HepG2 (cell line): ENCODE results near the gene FBXO24. TPM values are rescaled to one million over a fixed set of nuclear protein-coding genes. Genes with fewer than 3 reads are reported as not detected.

ENCODE experiments used
- ATAC-seq: fragments of 200-7000 bp; cut with Tn5 transposase; 3 replicates; pipeline ENCODE4 v1.9.1; 2020; ENCODE audit warnings: mild to moderate bottlenecking, moderate library complexity
- BruUV-seq: library from RNA; stranded (reverse); fragments of 400-500 nt; replicated peaks from 2 replicates; lab custom pipeline; 2021; lab: Mats Ljungman, UMichigan
- CTCF ChIA-PET: fragments of 300-600 bp; formaldehyde crosslinking; extraction: SDS; loops from one replicate; lab custom pipeline; 2021; ENCODE audit warnings: low total read pairs, inconsistent platforms, low intra/inter-chr PET ratio; lab: Yijun Ruan, JAX
- POLR2A ChIA-PET: fragments of 350-600 bp; sonication (Branson Sonifier 250); formaldehyde crosslinking; loops from one replicate; lab custom pipeline; 2020; ENCODE audit warnings: antibody characterized with exemption, inconsistent platforms; lab: Yijun Ruan, JAX
- DNase-seq: peaks from one replicate; pipeline ENCODE4 v3.0.0-alpha.2; 2015; ENCODE audit warnings: low spot score
- FAIRE-seq: peaks from 3 replicates; lab custom pipeline; 2011; peaks lifted over from hg19 to GRCh38; lab: Jason Lieb, UNC
- H2AFZ ChIP-seq: one replicate; pipeline ENCODE4 v1.6.1; 2011; ENCODE audit warnings: low read length, inconsistent platforms
- H3K27ac ChIP-seq: fragments of 300-600 bp; 3 replicates; pipeline ENCODE4 v1.8.0; 2011; ENCODE audit warnings: mixed run types, mild to moderate bottlenecking, mixed read lengths, low read length, inconsistent platforms; ENCODE audit not compliant: insufficient read depth; ENCODE audit errors: extremely low read length
- H3K27me3 ChIP-seq, 2 experiments: fragments of 200-600 bp in 1 of 2; 2 replicates in 1 of 2; 3 replicates in 1 of 2; pipeline versions ENCODE4 v1.6.0 to v1.8.0; 2011; ENCODE audit warnings: low read length in 2 of 2, mild to moderate bottlenecking in 2 of 2, moderate library complexity in 2 of 2, inconsistent platforms in 1 of 2; ENCODE audit not compliant: insufficient read depth in 2 of 2, control insufficient read depth in 1 of 2
- H3K36me3 ChIP-seq, 2 experiments: fragments of 200-600 bp in 1 of 2; replicated peaks in 1 of 2; 2 replicates in 1 of 2; 3 replicates in 1 of 2; pipeline versions ENCODE4 v1.5.1 to v1.8.0; 2011; ENCODE audit warnings: low read length in 2 of 2, inconsistent platforms in 1 of 2; ENCODE audit not compliant: insufficient read depth in 2 of 2, control insufficient read depth in 1 of 2
- H3K4me1 ChIP-seq: 2 replicates; pipeline ENCODE4 v1.5.1; 2012; ENCODE audit warnings: low read length, inconsistent platforms; ENCODE audit not compliant: insufficient read depth
- H3K4me2 ChIP-seq: 2 replicates; pipeline ENCODE4 v1.6.0; 2011; ENCODE audit warnings: low read depth, low read length, inconsistent platforms
- H3K4me3 ChIP-seq, 3 experiments: fragments of 200-600 bp in 1 of 3; sonication (generic), shearing (Covaris generic) in 1 of 3; replicated peaks in 1 of 3; 2 replicates each; pipeline ENCODE4 v1.5.1; 2011 to 2016; ENCODE audit warnings: low read length in 3 of 3, inconsistent platforms in 2 of 3, low read depth in 2 of 3, mild to moderate bottlenecking in 2 of 3, control low read depth in 1 of 3, mixed read lengths in 1 of 3; ENCODE audit not compliant: insufficient read depth in 1 of 3
- H3K79me2 ChIP-seq: one replicate; pipeline ENCODE4 v1.6.1; 2011; ENCODE audit warnings: low read length, inconsistent platforms; ENCODE audit not compliant: insufficient read depth
- H3K9ac ChIP-seq: 2 replicates; pipeline ENCODE4 v1.6.0; 2011; ENCODE audit warnings: mild to moderate bottlenecking, low read depth, low read length, inconsistent platforms; ENCODE audit not compliant: insufficient read depth
- H3K9me3 ChIP-seq: 2 replicates; pipeline ENCODE4 v1.5.1; 2012; ENCODE audit warnings: mild to moderate bottlenecking, low read length
- H4K20me1 ChIP-seq: 2 replicates; pipeline ENCODE4 v1.6.0; 2011; ENCODE audit warnings: inconsistent platforms, mild to moderate bottlenecking, low read length, moderate library complexity; ENCODE audit not compliant: insufficient read depth
- BCL6 ChIP-seq: IDR thresholded peaks from 2 replicates; pipeline ENCODE4 v1.6.1; 2016; ENCODE audit warnings: missing genetic modification reagents, missing compliant biosample characterization
- CCAR2 ChIP-seq: fragments of 200-400 bp; formaldehyde crosslinking; optimal IDR thresholded peaks from 2 replicates; pipeline ENCODE3; 2018; ENCODE audit warnings: low read depth, mild to moderate bottlenecking, low read length, moderate library complexity
- POLR2G ChIP-seq: fragments of 200-400 bp; formaldehyde crosslinking; IDR thresholded peaks from 2 replicates; pipeline ENCODE4 v1.6.1; 2018; ENCODE audit warnings: mild to moderate bottlenecking, low read depth, low read length, moderate library complexity
- SIX4 ChIP-seq: sonication (generic); formaldehyde crosslinking; IDR thresholded peaks from 2 replicates; pipeline ENCODE4 v1.4.0; 2020; ENCODE audit warnings: missing genetic modification reagents
- ZFP36 ChIP-seq: fragments of 150-350 bp; IDR thresholded peaks from 2 replicates; pipeline ENCODE4 v1.6.1; 2018; ENCODE audit warnings: borderline replicate concordance, low read length, low read depth; ENCODE audit not compliant: partially characterized antibody
- ZNF446 ChIP-seq: sonication (generic); formaldehyde crosslinking; IDR thresholded peaks from 2 replicates; pipeline ENCODE4 v1.5.0; 2020; ENCODE audit warnings: mild to moderate bottlenecking, missing genetic modification reagents
- ZNF570 ChIP-seq: sonication (generic); formaldehyde crosslinking; IDR thresholded peaks from 2 replicates; pipeline ENCODE4 v1.4.0; 2020; ENCODE audit warnings: mild to moderate bottlenecking, missing genetic modification reagents, borderline replicate concordance
- ZNF747 ChIP-seq: sonication (generic); formaldehyde crosslinking; IDR thresholded peaks from 2 replicates; pipeline ENCODE4 v1.8.1; 2023; ENCODE audit warnings: missing genetic modification reagents, mild to moderate bottlenecking, borderline replicate concordance
- WGBS: methylation state at CpG from one replicate; pipeline ENCODE4 v1.1.6; 2017; ENCODE audit warnings: low lambda C conversion rate; 5-methylcytosine and 5-hydroxymethylcytosine counted together
- in situ Hi-C: cut with HindIII; loops from 2 replicates; pipeline ENCODE4 v1.10.0; 2017; ENCODE audit warnings: low pct_unique_long_range_greater_than_20kb; ENCODE audit not compliant: extremely low pct_ligation_motif_present
- intact Hi-C: fragments of 100-400 bp; cut with micrococcal nuclease; formaldehyde crosslinking; loops from one replicate; pipeline ENCODE4 v1.10.0; 2022; ENCODE audit not compliant: unreplicated experiment
- polyA plus RNA-seq, 8 experiments: library from polyadenylated mRNA; depleted of rRNA in 3 of 8; stranded (reverse) in 7 of 8; unstranded in 1 of 8; fragments of >200 nt; fragmentation: Illumina TruSeq in 4 of 8; extraction: Trizol in 4 of 8; gene quantifications; 2 replicates each; pipeline versions ENCODE4 v1.2.1 to v1.2.3, GENCODE V29; 2011 to 2016; ENCODE audit warnings: low read depth in 4 of 8, missing spikeins in 1 of 8, mixed read lengths in 1 of 8; ENCODE audit not compliant: insufficient read depth in 1 of 8
- total RNA-seq, 5 experiments: library from RNA; depleted of rRNA; stranded (reverse); fragments of >200 nt; fragmentation: Illumina TruSeq; extraction: Trizol; gene quantifications; 2 replicates each; pipeline ENCODE4 v1.2.3, GENCODE V29; 2016; ENCODE audit warnings: low read depth in 1 of 5
- TF ChIP-seq, protein P1 (sequence below): sonication (generic); formaldehyde crosslinking; IDR thresholded peaks from 2 replicates; pipeline ENCODE4 v1.5.0; 2020; ENCODE audit warnings: mild to moderate bottlenecking, missing genetic modification reagents
- TF ChIP-seq, protein P2 (sequence below): sonication (generic); formaldehyde crosslinking; IDR thresholded peaks from 2 replicates; pipeline ENCODE4 v1.9.0; 2021; ENCODE audit warnings: missing genetic modification reagents, borderline replicate concordance

FBXO24 gene
- total and polyA plus RNA-seq, 2 of the 13 experiments (the other 11 are each of a cell fraction or from before 2014, with no cell fraction given), result 0.20 to 0.55 TPM

DNA sequence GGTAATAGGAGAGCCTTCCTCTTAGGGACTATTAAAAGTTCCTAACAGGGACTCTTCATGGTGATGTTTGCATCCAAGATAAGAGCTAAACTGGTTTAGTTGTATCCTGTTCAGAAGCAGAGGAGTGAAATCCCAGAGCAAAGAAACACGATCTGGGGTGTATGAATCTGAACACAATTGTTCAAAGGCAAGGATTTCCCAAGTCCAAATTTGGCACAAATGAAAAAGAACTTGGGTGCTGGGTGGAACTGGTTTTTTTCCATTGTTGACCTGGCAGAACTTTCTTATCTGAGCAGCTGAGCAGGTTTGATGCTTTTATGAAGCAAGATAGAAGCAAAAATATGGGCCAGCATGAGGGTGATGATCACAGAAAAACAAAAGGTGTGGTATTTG is 41.2 kb upstream of the FBXO24 start (continued):
- peak; percentile 79 for TF ChIP-seq SIX4 (CRISPR knock-in tag)
- no peak for TF ChIP-seq ZNF747 (CRISPR knock-in tag)
- TF ChIP-seq POLR2G, result peak; percentile 56
- TF ChIP-seq, protein P1, sequence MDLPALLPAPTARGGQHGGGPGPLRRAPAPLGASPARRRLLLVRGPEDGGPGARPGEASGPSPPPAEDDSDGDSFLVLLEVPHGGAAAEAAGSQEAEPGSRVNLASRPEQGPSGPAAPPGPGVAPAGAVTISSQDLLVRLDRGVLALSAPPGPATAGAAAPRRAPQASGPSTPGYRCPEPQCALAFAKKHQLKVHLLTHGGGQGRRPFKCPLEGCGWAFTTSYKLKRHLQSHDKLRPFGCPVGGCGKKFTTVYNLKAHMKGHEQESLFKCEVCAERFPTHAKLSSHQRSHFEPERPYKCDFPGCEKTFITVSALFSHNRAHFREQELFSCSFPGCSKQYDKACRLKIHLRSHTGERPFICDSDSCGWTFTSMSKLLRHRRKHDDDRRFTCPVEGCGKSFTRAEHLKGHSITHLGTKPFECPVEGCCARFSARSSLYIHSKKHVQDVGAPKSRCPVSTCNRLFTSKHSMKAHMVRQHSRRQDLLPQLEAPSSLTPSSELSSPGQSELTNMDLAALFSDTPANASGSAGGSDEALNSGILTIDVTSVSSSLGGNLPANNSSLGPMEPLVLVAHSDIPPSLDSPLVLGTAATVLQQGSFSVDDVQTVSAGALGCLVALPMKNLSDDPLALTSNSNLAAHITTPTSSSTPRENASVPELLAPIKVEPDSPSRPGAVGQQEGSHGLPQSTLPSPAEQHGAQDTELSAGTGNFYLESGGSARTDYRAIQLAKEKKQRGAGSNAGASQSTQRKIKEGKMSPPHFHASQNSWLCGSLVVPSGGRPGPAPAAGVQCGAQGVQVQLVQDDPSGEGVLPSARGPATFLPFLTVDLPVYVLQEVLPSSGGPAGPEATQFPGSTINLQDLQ (CRISPR knock-in tag), result no peak
- TF ChIP-seq BCL6 (CRISPR knock-in tag), result 0 out of 2 replicates have a peak, but pooled peaks have one; percentile 39
- no peak for TF ChIP-seq CCAR2
- TF ChIP-seq, all 625 proteins: peak for 27

DNA sequence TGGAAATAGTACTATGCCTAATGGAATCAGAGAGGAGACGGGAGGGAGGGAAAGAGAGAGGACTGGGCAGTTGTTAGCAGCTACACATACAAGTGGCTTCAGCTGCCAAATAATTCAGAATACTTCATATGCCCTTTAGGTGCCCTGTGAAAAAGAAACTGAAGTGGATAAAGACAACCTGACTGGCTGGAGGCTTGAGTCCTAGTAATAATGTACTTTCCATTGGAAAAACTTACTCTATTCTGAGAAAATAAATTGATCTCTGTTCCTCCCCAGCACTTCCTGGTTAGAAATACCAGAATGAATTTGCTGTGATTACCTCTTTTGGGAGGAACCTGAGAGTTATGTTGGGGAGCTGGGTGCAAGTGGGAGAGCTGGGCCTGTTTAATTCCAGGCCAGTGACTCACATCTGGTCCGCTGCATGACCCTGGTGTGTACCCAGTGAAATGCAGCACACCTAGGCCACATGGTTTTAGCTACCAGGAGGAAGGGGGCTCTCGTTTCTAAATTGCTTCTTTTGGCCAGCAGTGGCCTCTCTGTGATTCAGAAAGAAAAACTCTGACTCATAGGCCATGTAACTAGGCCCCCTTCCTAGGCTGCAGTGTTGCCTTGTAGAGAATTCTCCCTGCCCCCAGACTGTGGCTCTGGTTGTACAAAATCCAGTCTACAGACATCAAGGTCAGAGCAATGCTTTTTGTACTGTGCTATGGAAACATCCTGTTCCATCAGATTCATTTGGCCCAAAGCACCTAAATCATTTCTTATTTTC is 40.6 kb upstream of the FBXO24 start:
- no peak for FAIRE-seq
- H3K4me2 ChIP-seq, result peak overlapping the region; percentile 86
- in situ Hi-C loops, result no loop called here
- TF ChIP-seq, protein P2, sequence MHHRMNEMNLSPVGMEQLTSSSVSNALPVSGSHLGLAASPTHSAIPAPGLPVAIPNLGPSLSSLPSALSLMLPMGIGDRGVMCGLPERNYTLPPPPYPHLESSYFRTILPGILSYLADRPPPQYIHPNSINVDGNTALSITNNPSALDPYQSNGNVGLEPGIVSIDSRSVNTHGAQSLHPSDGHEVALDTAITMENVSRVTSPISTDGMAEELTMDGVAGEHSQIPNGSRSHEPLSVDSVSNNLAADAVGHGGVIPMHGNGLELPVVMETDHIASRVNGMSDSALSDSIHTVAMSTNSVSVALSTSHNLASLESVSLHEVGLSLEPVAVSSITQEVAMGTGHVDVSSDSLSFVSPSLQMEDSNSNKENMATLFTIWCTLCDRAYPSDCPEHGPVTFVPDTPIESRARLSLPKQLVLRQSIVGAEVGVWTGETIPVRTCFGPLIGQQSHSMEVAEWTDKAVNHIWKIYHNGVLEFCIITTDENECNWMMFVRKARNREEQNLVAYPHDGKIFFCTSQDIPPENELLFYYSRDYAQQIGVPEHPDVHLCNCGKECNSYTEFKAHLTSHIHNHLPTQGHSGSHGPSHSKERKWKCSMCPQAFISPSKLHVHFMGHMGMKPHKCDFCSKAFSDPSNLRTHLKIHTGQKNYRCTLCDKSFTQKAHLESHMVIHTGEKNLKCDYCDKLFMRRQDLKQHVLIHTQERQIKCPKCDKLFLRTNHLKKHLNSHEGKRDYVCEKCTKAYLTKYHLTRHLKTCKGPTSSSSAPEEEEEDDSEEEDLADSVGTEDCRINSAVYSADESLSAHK, result no peak
- TF ChIP-seq ZNF446 (CRISPR knock-in tag) (no peak), ZFP36 (no peak), ZNF570 (CRISPR knock-in tag) (no peak)

More for the DNA sequence above, 40.6 kb upstream of the FBXO24 start:
- Histone ChIP-seq H3K4me3 (peak overlapping the region; percentile 17 to 39 (median 23); a peak in 5 of 6 replicates), H4K20me1 (no peaks in the 10 kb centered on the region), H3K27me3 (no peaks in the 10 kb centered on the region), H3K27ac (peak overlapping the region; percentile 94), H3K36me3 (peaks cover 7 to 30% of the 10 kb centered on the region in 2 experiments), H3K79me2 (peaks cover 71% of the 10 kb centered on the region), H3K9ac (peak overlapping the region; percentile 76), H3K4me1 (peaks cover 91% of the 10 kb centered on the region), H2AFZ (no peak overlapping the region), H3K9me3 (no peaks in the 10 kb centered on the region)
- POLR2A ChIA-PET, result interaction anchor here (0.5 to 2.7 kb wide), 14 partner anchors 10 to 344 kb away, joined by 3 to 19 read pairs (median 6); partner anchors contain the start of genes FBXO24, LRCH4, MEPCE and TSC22D4
- ATAC-seq, result peak; percentile 87
- WGBS, result 5% methylated on average over 3 of the region's 3 CpGs
- CTCF ChIA-PET, result interaction anchor here (1.1 kb wide), 1 partner anchor 14 kb away, joined by 4 read pairs; no protein-coding TSS in a partner anchor
- intact Hi-C loops, result loop anchor here (1.0 kb wide), 1 partner anchor 52 kb away; no protein-coding TSS in a partner anchor
- peak; percentile 95 for DNase-seq
- BruUV-seq, result TSS peak; percentile 70
